Vagina (tissue), 2 donors: ENCODE data around the gene RALGDS. TPM values are rescaled to one million over a fixed set of nuclear protein-coding genes. Genes with fewer than 3 reads are reported as not detected.

Experiments used
- DNase-seq, 2 donors: peaks; one replicate each; pipeline ENCODE4 v3.0.0-alpha.2; 2017; ENCODE audit errors: extremely low spot score in 2 of 2
- H3K27ac ChIP-seq: fragments of 200-600 bp; sonication (generic); one replicate; pipeline ENCODE4 v1.5.1; 2019
- H3K27me3 ChIP-seq: fragments of 200-600 bp; sonication (generic); one replicate; pipeline ENCODE4 v1.5.1; 2019
- H3K36me3 ChIP-seq, 2 donors: fragments of 200-600 bp; sonication (generic); one replicate each; pipeline ENCODE4 v1.5.1; 2017 to 2019
- H3K4me1 ChIP-seq: fragments of 200-600 bp; sonication (generic); one replicate; pipeline ENCODE4 v1.5.1; 2019
- H3K4me3 ChIP-seq, 2 donors: fragments of 200-600 bp; sonication (generic); 1 replicate in 1 of 2; 2 replicates in 1 of 2; pipeline ENCODE4 v1.5.1; 2016 to 2019
- H3K9me3 ChIP-seq: fragments of 200-600 bp; sonication (generic); one replicate; pipeline ENCODE4 v1.5.1; 2019
- POLR2A ChIP-seq, 2 donors: fragments of 450-650 bp; IDR thresholded peaks; one replicate each; pipeline ENCODE4 v1.6.1; 2017; ENCODE audit warnings: antibody characterized with exemption in 2 of 2, mild to moderate bottlenecking in 2 of 2, moderate library complexity in 2 of 2
- POLR2AphosphoS5 ChIP-seq, 2 donors: sonication (generic); formaldehyde crosslinking; IDR thresholded peaks; one replicate each; pipeline ENCODE4 v1.9.0; 2017; ENCODE audit warnings: antibody characterized with exemption in 2 of 2, mild to moderate bottlenecking in 2 of 2, low read depth in 1 of 2; ENCODE audit not compliant: insufficient read depth in 1 of 2
- intact Hi-C: fragments of 100-400 bp; cut with DNase I; formaldehyde crosslinking; loops from one replicate; pipeline ENCODE4 v1.15.1; 2023
- total RNA-seq: library from RNA; depleted of rRNA; stranded (reverse); fragments of >200 nt; gene quantifications from one replicate; pipeline ENCODE4 v1.2.3, GENCODE V29; 2016
- TF ChIP-seq, protein P1 (sequence below), 3 experiments: fragments of 450-650 bp in 2 of 3; fragments of 200-600 bp in 1 of 3; sonication (generic) in 1 of 3; IDR thresholded peaks; one replicate each; pipeline ENCODE4 v1.5.1; 2017 to 2019; ENCODE audit warnings: antibody characterized with exemption in 3 of 3, mild to moderate bottlenecking in 2 of 3, moderate library complexity in 2 of 3

The RALGDS gene
- total RNA-seq, 1 donor from 2014 or later = 85.0 TPM

DNA sequence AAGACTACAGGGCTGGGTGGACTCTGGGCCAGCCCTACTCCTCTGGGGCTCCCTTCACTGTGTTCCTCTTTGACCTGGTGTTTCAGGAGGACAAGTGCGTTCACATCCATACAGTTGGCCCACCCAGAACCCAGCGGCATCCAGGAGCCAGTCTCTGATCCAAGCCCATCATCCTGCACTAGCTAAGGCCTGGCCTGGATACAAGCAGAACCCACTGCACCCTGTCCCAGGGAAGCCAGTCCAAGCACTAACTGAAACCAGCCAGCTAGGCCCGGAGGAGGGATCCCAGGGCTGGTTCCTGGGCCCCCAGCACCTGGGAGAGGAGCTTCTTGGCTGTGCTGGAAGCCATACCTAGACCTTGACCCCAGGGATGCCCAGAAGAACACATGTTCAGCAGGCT is 46.7 kb upstream of the RALGDS start:
- no peaks in the 10 kb centered on the region for H3K9me3 ChIP-seq
- no peaks in the 10 kb centered on the region for H3K27me3 ChIP-seq
- H3K27ac ChIP-seq = no peak overlapping the region
- intact Hi-C loops = no loop called here
- TF ChIP-seq POLR2AphosphoS5 (IDR thresholded peaks at IDR 0.05; ENCODE audit: insufficient read depth in 1 of 2, low read depth in 1 of 2) = no peak
- H3K4me1 ChIP-seq = peaks cover 14% of the 10 kb centered on the region
- H3K4me3 ChIP-seq = no peak overlapping the region
- no peaks in the 10 kb centered on the region for H3K36me3 ChIP-seq
- no peak for DNase-seq

DNA sequence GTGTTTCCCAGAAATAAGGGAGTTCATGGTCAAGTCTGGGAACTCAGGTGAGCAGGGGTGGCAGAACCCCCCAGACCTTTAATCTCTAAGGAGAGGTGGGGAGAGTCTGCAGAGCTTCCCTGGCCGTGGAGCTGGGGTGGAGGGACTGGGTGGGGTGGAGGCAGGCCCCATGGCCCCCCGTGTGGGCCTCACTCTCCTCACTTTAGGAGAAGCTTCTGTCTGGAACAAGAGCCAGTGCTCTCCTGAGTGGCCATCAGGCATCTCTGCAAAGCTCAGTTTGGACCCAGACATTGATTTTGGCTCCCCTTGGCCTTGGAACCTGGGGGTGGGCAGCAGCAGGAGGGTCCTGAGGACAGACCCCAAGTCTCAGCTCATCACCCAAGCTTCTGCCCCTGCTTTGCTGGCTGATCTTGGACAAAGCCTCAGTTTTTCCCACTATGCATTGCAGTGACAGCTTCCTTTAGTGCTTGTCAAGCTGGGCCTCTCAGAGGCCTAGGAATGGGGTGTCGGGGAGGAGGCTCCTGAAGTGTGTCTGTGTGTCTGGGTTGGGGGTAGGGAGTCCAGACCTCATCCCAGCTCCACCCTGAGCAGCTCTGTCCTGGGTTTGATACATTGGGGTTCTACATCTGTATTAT is 46.2 kb upstream of the RALGDS start:
- TF ChIP-seq, protein P1, sequence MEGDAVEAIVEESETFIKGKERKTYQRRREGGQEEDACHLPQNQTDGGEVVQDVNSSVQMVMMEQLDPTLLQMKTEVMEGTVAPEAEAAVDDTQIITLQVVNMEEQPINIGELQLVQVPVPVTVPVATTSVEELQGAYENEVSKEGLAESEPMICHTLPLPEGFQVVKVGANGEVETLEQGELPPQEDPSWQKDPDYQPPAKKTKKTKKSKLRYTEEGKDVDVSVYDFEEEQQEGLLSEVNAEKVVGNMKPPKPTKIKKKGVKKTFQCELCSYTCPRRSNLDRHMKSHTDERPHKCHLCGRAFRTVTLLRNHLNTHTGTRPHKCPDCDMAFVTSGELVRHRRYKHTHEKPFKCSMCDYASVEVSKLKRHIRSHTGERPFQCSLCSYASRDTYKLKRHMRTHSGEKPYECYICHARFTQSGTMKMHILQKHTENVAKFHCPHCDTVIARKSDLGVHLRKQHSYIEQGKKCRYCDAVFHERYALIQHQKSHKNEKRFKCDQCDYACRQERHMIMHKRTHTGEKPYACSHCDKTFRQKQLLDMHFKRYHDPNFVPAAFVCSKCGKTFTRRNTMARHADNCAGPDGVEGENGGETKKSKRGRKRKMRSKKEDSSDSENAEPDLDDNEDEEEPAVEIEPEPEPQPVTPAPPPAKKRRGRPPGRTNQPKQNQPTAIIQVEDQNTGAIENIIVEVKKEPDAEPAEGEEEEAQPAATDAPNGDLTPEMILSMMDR (IDR thresholded peaks at IDR 0.05) = no peak
- TF ChIP-seq POLR2A (IDR thresholded peaks at IDR 0.05) (no peak), POLR2AphosphoS5 (IDR thresholded peaks at IDR 0.05; ENCODE audit: insufficient read depth in 1 of 2, low read depth in 1 of 2) (no peak)
- peaks cover 20% of the 10 kb centered on the region for H3K4me1 ChIP-seq
- no peak for DNase-seq
- no peak overlapping the region for H3K4me3 ChIP-seq
- H3K27me3 ChIP-seq = no peaks in the 10 kb centered on the region
- no peaks in the 10 kb centered on the region for H3K9me3 ChIP-seq
- no peaks in the 10 kb centered on the region for H3K36me3 ChIP-seq
- no peak overlapping the region for H3K27ac ChIP-seq
- intact Hi-C loops = no loop called here

DNA sequence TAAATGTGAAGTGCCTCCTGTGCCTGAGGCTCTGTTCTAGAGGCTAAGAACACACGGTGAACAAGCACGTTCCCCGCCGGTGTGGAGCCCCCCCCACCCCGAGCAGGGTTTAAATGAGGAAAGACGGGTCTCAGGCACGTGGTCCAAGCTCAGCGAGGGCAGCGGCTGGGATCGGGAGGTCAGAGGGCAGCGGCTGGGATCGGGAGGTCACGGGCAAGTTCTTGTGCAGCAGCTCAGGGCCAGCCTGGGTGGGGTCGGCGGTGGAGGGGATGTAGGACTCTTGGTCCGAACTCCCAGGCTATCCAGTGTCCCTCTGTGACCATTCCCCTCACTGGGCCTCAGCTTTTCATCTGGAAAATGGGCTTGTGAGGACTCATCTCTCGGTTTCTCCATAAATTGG is 45.4 kb upstream of the RALGDS start:
- intact Hi-C loops = no loop called here
- no peaks in the 10 kb centered on the region for H3K36me3 ChIP-seq
- no peak overlapping the region for H3K4me3 ChIP-seq
- H3K27ac ChIP-seq = no peak overlapping the region
- DNase-seq = no peak
- H3K4me1 ChIP-seq = peaks cover 25% of the 10 kb centered on the region
- no peaks in the 10 kb centered on the region for H3K27me3 ChIP-seq
- TF ChIP-seq POLR2AphosphoS5 (IDR thresholded peaks at IDR 0.05; ENCODE audit: insufficient read depth in 1 of 2, low read depth in 1 of 2) = no peak
- no peak for TF ChIP-seq POLR2A (IDR thresholded peaks at IDR 0.05)
- TF ChIP-seq, protein P1 (IDR thresholded peaks at IDR 0.05) = no peak
- no peaks in the 10 kb centered on the region for H3K9me3 ChIP-seq

DNA sequence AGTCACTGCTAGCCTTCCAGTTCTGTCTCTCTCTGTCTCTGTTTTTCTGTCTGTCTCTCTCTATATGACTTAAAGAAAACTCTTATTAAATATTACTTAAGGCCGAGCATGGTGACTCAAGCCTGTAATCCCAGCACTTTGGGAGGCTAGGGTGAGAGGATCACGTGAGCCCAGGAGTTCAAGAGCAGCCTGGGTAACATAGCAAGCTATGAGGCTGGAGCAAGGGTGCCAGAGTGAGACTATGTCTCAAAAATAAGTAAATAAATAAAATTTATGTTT is 44.4 kb upstream of the RALGDS start:
- Histone ChIP-seq H3K4me1 (peaks cover 33% of the 10 kb centered on the region), H3K27me3 (no peaks in the 10 kb centered on the region), H3K9me3 (no peaks in the 10 kb centered on the region), H3K36me3 (no peaks in the 10 kb centered on the region), H3K4me3 (no peak overlapping the region), H3K27ac (no peak overlapping the region)
- TF ChIP-seq POLR2AphosphoS5 (IDR thresholded peaks at IDR 0.05; ENCODE audit: insufficient read depth in 1 of 2, low read depth in 1 of 2) (no peak), POLR2A (IDR thresholded peaks at IDR 0.05) (no peak)
- TF ChIP-seq, protein P1 (IDR thresholded peaks at IDR 0.05) = no peak
- intact Hi-C loops = no loop called here
- DNase-seq = no peak

DNA sequence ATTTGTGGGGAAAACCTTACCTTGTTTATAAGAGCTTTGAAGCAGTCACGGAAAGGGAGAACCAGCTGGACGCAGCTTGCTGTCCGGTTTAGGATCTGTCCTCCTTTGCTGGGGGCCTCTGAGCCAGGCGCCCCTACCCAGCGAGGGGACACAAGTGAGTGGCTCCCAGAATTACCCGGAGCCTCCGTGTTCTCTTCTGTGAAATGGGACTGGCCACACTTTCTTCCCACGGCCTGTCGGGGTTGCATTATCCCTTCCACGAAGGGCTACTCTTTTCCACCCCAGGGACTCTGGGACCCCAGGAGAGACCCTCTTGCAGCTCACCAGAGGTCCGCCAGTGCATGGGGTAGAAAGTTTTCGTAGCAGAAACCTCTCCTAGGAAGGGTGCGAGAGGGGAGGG is 43.2 kb upstream of the RALGDS start:
- no peaks in the 10 kb centered on the region for H3K9me3 ChIP-seq
- no peaks in the 10 kb centered on the region for H3K36me3 ChIP-seq
- no peak for DNase-seq
- H3K4me1 ChIP-seq = peaks cover 33% of the 10 kb centered on the region
- H3K4me3 ChIP-seq = peak overlapping the region; percentile 61 to 80
- intact Hi-C loops = no loop called here
- no peaks in the 10 kb centered on the region for H3K27me3 ChIP-seq
- no peak for TF ChIP-seq POLR2AphosphoS5 (IDR thresholded peaks at IDR 0.05; ENCODE audit: insufficient read depth in 1 of 2, low read depth in 1 of 2)
- H3K27ac ChIP-seq = peak overlapping the region; percentile 60

DNA sequence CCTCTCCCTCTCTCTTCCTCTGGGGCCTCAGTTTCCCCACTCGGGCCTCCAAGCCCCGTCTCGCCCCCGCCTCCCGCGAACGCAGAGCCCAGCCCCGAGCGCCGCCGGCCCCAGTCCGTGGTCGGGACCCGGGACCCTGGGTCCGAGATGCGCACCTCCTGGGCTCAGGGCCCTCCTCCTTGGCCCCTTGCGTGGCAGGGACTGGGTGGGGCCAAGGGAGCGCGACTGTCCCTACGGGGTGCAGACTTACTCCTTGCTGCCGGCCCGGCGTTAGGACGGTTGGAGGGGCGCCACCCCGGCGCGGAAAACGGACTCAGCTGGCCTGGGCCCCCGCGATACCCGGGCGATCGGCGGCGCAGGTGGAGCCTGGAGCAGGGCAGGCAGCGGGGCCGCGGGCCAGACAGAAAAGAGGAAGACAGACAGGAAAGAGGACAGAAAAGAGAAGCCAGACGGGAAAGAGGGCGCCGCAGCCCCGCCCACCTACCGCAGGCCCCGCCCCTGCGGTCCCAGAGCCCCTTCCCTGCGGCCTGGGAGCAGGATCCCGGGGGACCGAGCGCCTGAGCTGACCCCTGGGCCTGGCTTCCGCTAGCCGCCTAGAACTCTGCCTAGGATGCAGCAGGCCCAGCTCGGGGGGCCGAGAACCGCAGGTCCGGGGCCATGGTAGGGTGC is 42.6 kb upstream of the RALGDS start, which contains the start of gene GBGT1:
GBGT1 (minus strand) TSS at position 411 of the 669 bp plus-strand sequence. CDS start 1,502 bp downstream, outside the sequence.
- Histone ChIP-seq H3K27ac (peak within 1 kb of the TSS; percentile 60), H3K4me1 (peaks cover 33% of the 10 kb centered on the region), H3K27me3 (no peaks in the 10 kb centered on the region), H3K9me3 (no peaks in the 10 kb centered on the region), H3K36me3 (no peaks in the 10 kb centered on the region), H3K4me3 (peak within 1 kb of the TSS; percentile 61 to 80)
- TF ChIP-seq, protein P1 (IDR thresholded peaks at IDR 0.05) = no peak
- peak in 1 of 2 donors; percentile 25 for TF ChIP-seq POLR2A (IDR thresholded peaks at IDR 0.05)
- peak in 1 of 2 donors; percentile 84 for TF ChIP-seq POLR2AphosphoS5 (IDR thresholded peaks at IDR 0.05; ENCODE audit: insufficient read depth in 1 of 2, low read depth in 1 of 2)
- no peak for DNase-seq
- intact Hi-C loops = no loop called here
